ENCODE results near the gene PANX2. TPM values are rescaled to one million over a fixed set of nuclear protein-coding genes. Genes with fewer than 3 reads are reported as not detected.

Gene PANX2
- total RNA-seq, 1 experiment from 2014 or later = not detected

- Histone ChIP-seq H3K4me3 (ENCODE audit: low read length) (no peak overlapping the region), H3K27ac (ENCODE audit: low read length) (no peak overlapping the region), H3K4me1 (ENCODE audit: low read length) (no peaks in the 10 kb centered on the region), H3K4me2 (ENCODE audit: low read depth, low read length, poor library complexity, severe bottlenecking) (no peak overlapping the region), H3K9ac (ENCODE audit: low read length) (no peak overlapping the region), H4K20me1 (ENCODE audit: insufficient read depth, low read depth, low read length) (no peaks in the 10 kb centered on the region), H3K9me3 (ENCODE audit: low read length) (no peaks in the 10 kb centered on the region), H3K79me2 (ENCODE audit: low read length) (no peaks in the 10 kb centered on the region), H3K9me2 (replicated peaks; ENCODE audit: insufficient read depth, low read length) (no peaks in the 10 kb centered on the region), H2AFZ (ENCODE audit: low read length) (no peak overlapping the region), H3K27me3 (ENCODE audit: low read length) (no peaks in the 10 kb centered on the region), H3K36me3 (ENCODE audit: insufficient read depth, low read length) (no peaks in the 10 kb centered on the region; the same call in 1 of the 2 replicates)
- no peak for DNase-seq
Measured at GRCh38 chr22:50226875-50227165, 56.3 kb downstream of the PANX2 start.

DNA sequence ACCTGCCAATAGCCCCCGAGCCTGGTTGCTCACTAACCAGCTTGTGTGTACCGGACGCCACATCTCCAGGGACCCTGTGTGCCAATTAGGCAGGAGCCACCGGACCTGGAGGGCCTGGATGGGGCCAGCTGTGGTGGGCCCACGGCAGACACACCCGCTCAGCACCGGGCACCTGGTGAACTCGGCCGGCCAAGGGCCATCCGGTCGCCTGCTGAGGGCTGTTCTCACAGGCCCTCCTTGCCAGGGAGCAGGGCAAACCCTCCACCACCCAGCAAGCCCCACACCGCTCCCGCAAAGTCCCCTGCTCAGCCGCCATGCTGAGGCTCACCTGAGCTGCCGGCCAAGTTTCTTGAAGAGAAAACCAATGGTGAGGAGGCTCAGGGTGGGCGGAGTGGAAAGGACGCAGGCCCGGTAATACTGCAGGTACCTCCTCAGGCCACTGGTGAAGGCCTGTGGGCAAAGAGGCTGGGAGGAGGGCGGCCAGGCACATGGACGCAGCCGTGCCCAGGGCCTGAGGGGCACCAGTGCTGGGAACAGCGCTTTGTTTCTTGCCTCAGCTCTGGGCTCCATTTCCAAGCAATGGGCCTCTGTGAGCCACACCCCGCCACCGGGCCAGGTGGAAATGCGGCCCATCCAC, 57.2 kb downstream of the PANX2 start:
- no peaks in the 10 kb centered on the region for H3K4me1 ChIP-seq (ENCODE audit: low read length)
- H3K4me2 ChIP-seq (ENCODE audit: low read depth, low read length, poor library complexity, severe bottlenecking) = no peak overlapping the region
- H3K9me3 ChIP-seq (ENCODE audit: low read length) = no peaks in the 10 kb centered on the region
- H3K27ac ChIP-seq (ENCODE audit: low read length) = no peak overlapping the region
- no peaks in the 10 kb centered on the region for H3K9me2 ChIP-seq (replicated peaks; ENCODE audit: insufficient read depth, low read length)
- no peak overlapping the region for H2AFZ ChIP-seq (ENCODE audit: low read length)
- no peak overlapping the region for H3K4me3 ChIP-seq (ENCODE audit: low read length)
- H3K79me2 ChIP-seq (ENCODE audit: low read length) = no peaks in the 10 kb centered on the region
- H4K20me1 ChIP-seq (ENCODE audit: insufficient read depth, low read depth, low read length) = no peaks in the 10 kb centered on the region
- no peaks in the 10 kb centered on the region; the same call in 1 of the 2 replicates for H3K36me3 ChIP-seq (ENCODE audit: insufficient read depth, low read length)
- H3K9ac ChIP-seq (ENCODE audit: low read length) = no peak overlapping the region
- no peak for DNase-seq
- H3K27me3 ChIP-seq (ENCODE audit: low read length) = no peaks in the 10 kb centered on the region

DNA sequence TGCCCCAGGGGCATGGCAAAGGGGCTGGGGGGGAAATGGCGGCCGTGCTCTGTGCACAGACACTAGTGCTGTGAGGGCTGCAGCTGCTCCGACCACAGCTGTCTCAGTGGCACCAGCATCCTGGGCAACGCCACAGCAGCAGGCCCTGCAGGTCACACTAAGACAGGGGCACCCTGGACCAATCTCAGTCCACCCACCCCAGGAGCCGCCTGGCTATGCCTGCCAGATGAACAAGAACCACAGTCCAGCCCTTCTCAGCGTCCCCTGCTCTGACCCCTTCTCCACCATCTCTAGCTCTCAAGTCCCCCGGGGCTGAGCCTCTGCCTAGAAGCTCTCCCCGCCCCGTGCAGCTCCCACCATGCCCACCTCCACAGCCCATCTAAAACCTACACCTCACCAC, 57.8 kb downstream of the PANX2 start:
- Histone ChIP-seq H3K36me3 (ENCODE audit: insufficient read depth, low read length) (no peaks in the 10 kb centered on the region; the same call in 1 of the 2 replicates), H2AFZ (ENCODE audit: low read length) (no peak overlapping the region), H3K4me2 (ENCODE audit: low read depth, low read length, poor library complexity, severe bottlenecking) (no peak overlapping the region), H3K4me3 (ENCODE audit: low read length) (no peak overlapping the region), H3K9me3 (ENCODE audit: low read length) (no peaks in the 10 kb centered on the region), H4K20me1 (ENCODE audit: insufficient read depth, low read depth, low read length) (no peaks in the 10 kb centered on the region), H3K27me3 (ENCODE audit: low read length) (no peaks in the 10 kb centered on the region), H3K9ac (ENCODE audit: low read length) (no peak overlapping the region), H3K27ac (ENCODE audit: low read length) (no peak overlapping the region), H3K4me1 (ENCODE audit: low read length) (no peaks in the 10 kb centered on the region), H3K9me2 (replicated peaks; ENCODE audit: insufficient read depth, low read length) (no peaks in the 10 kb centered on the region), H3K79me2 (ENCODE audit: low read length) (no peaks in the 10 kb centered on the region)
- DNase-seq = no peak

DNA sequence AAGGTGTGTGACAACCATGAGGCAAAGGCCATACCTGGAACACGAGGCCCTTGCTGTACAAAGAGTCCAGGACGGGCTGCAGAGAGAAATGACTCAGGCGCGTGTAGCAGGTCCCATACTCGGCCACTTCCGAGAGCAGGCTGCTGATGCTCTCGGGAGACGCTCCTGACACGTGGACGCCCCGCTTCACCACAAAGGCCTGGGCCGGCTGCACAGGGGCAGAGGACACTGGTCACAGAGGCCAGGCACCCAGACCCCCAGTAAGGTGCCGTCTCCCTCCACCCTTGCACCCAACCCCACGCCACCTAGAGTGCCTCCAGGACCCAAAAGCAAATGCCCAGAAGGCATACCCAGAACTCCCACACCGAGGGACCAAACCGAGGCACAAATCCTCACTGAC, 58.8 kb downstream of the PANX2 start:
- Histone ChIP-seq H3K4me2 (ENCODE audit: low read depth, low read length, poor library complexity, severe bottlenecking) (no peak overlapping the region), H2AFZ (ENCODE audit: low read length) (no peak overlapping the region), H3K9me3 (ENCODE audit: low read length) (no peaks in the 10 kb centered on the region), H3K9ac (ENCODE audit: low read length) (no peak overlapping the region), H3K9me2 (replicated peaks; ENCODE audit: insufficient read depth, low read length) (no peaks in the 10 kb centered on the region), H3K36me3 (ENCODE audit: insufficient read depth, low read length) (no peaks in the 10 kb centered on the region; the same call in 1 of the 2 replicates), H3K4me3 (ENCODE audit: low read length) (no peak overlapping the region), H3K27ac (ENCODE audit: low read length) (no peak overlapping the region), H4K20me1 (ENCODE audit: insufficient read depth, low read depth, low read length) (0 out of 2 replicates have a peak, but pooled peaks cover 8% of the 10 kb centered on the region), H3K27me3 (ENCODE audit: low read length) (no peaks in the 10 kb centered on the region), H3K79me2 (ENCODE audit: low read length) (peaks cover 3% of the 10 kb centered on the region), H3K4me1 (ENCODE audit: low read length) (no peaks in the 10 kb centered on the region)
- no peak for DNase-seq

Other genes with a start within 250 kb of the PANX2 start
- 15.4 and 41.1 TPM in 2 replicates for gene PIM3, start 210.0 kb upstream of the PANX2 start, total RNA-seq (2014; rRNA removed; shearing (Covaris generic); ENCODE audit: low replicate concordance)
- not detected in 2 replicates for gene IL17REL, start 158.0 kb upstream of the PANX2 start, total RNA-seq (2014; rRNA removed; shearing (Covaris generic); ENCODE audit: low replicate concordance)
- gene TTLL8, start 112.4 kb upstream of the PANX2 start, total RNA-seq (2014; rRNA removed; shearing (Covaris generic); ENCODE audit: low replicate concordance) = not detected in 2 replicates
- gene MLC1, start 85.3 kb upstream of the PANX2 start, total RNA-seq (2014; rRNA removed; shearing (Covaris generic); ENCODE audit: low replicate concordance) = not detected in 2 replicates
- 2.9 TPM in 1 of 2 replicates, not detected in the other for gene MOV10L1, start 80.7 kb upstream of the PANX2 start, total RNA-seq (2014; rRNA removed; shearing (Covaris generic); ENCODE audit: low replicate concordance)
- 46.7 and 117 TPM in 2 replicates for gene TRABD, start 15.2 kb downstream of the PANX2 start, total RNA-seq (2014; rRNA removed; shearing (Covaris generic); ENCODE audit: low replicate concordance)
- 20.0 and 64.1 TPM in 2 replicates for gene SELENOO, start 30.3 kb downstream of the PANX2 start, total RNA-seq (2014; rRNA removed; shearing (Covaris generic); ENCODE audit: low replicate concordance)
- 16.9 and 32.5 TPM in 2 replicates for gene TUBGCP6, start 74.3 kb downstream of the PANX2 start, total RNA-seq (2014; rRNA removed; shearing (Covaris generic); ENCODE audit: low replicate concordance)
- 42.3 and 89.8 TPM in 2 replicates for gene HDAC10, start 80.5 kb downstream of the PANX2 start, total RNA-seq (2014; rRNA removed; shearing (Covaris generic); ENCODE audit: low replicate concordance)
- gene MAPK12, start 91.0 kb downstream of the PANX2 start, total RNA-seq (2014; rRNA removed; shearing (Covaris generic); ENCODE audit: low replicate concordance) = 45.4 and 110 TPM in 2 replicates
- gene MAPK11, start 99.6 kb downstream of the PANX2 start, total RNA-seq (2014; rRNA removed; shearing (Covaris generic); ENCODE audit: low replicate concordance) = 6.4 and 15.8 TPM in 2 replicates
- gene PLXNB2, start 136.9 kb downstream of the PANX2 start, total RNA-seq (2014; rRNA removed; shearing (Covaris generic); ENCODE audit: low replicate concordance) = 2.6 and 7.8 TPM in 2 replicates
- 0.90 and 2.7 TPM in 2 replicates for gene DENND6B, start 156.3 kb downstream of the PANX2 start, total RNA-seq (2014; rRNA removed; shearing (Covaris generic); ENCODE audit: low replicate concordance)
- gene PPP6R2, start 172.6 kb downstream of the PANX2 start, total RNA-seq (2014; rRNA removed; shearing (Covaris generic); ENCODE audit: low replicate concordance) = 32.9 and 78.0 TPM in 2 replicates

Data from Karpas-422 (cell line).